ENCODE measurements around the gene PSEN1. TPM values are rescaled to one million over a fixed set of nuclear protein-coding genes. Genes with fewer than 3 reads are reported as not detected.

The PSEN1 gene
- total RNA-seq, 1 experiment from 2014 or later: 26.9 TPM

- POLR2A ChIA-PET: no interaction called here
Measured at GRCh38 chr14:73216030-73216429, 79.7 kb downstream of the PSEN1 start.

More at GRCh38 chr14:73216030-73216429, 79.7 kb downstream of the PSEN1 start:
- Histone ChIP-seq H3K9ac (ENCODE audit: low read length) (no peak overlapping the region), H3K4me2 (ENCODE audit: low read length) (no peak overlapping the region), H3K9me3 (ENCODE audit: control insufficient read depth in 1 of 2, insufficient read depth in 1 of 2, low read depth in 1 of 2, low read length in 2 of 2) (no peaks in the 10 kb centered on the region), H3K9me2 (ENCODE audit: insufficient read depth) (no peaks in the 10 kb centered on the region), H3K27ac (ENCODE audit: low read depth, low read length) (no peak overlapping the region), H4K20me1 (ENCODE audit: insufficient read depth) (no peaks in the 10 kb centered on the region), H3K4me1 (ENCODE audit: control insufficient read depth in 1 of 2, insufficient read depth in 2 of 2, low read length in 2 of 2) (no peaks in the 10 kb centered on the region), H2AFZ (ENCODE audit: low read depth, low read length, poor library complexity, severe bottlenecking) (no peak overlapping the region), H3K27me3 (ENCODE audit: insufficient read depth, low read length) (no peaks in the 10 kb centered on the region), H3K36me3 (ENCODE audit: control insufficient read depth in 1 of 2, insufficient read depth in 2 of 2, low read length in 2 of 2) (peaks cover 8 to 22% of the 10 kb centered on the region in 2 experiments), H3K79me2 (ENCODE audit: insufficient read depth, low read length) (no peaks in the 10 kb centered on the region), H3K4me3 (replicated peaks in 1 of 2; ENCODE audit: low read depth in 1 of 2, low read length in 2 of 2) (no peak overlapping the region)
- TF ChIP-seq ZBTB33 (IDR thresholded peaks at IDR 0.05; ENCODE audit: extremely low read depth, insufficient replicate concordance, low read length) (no peak), ZNF274 (IDR thresholded peaks at IDR 0.05; ENCODE audit: low read depth, low read length) (no peak), ATF3 (IDR thresholded peaks at IDR 0.05) (no peak), EZH2 (IDR thresholded peaks at IDR 0.05) (no peak), EGR1 (IDR thresholded peaks at IDR 0.05; ENCODE audit: low read depth) (no peak), EZH2phosphoT487 (IDR thresholded peaks at IDR 0.05; ENCODE audit: borderline replicate concordance) (no peak), CTCF (IDR thresholded peaks at IDR 0.05 in 2 of 3, conservative IDR thresholded peaks at IDR 0.05 in 1 of 3; ENCODE audit: borderline replicate concordance in 1 of 3, insufficient read depth in 1 of 3, low read depth in 2 of 3, low read length in 2 of 3) (no peak), TCF7L2 (IDR thresholded peaks at IDR 0.05; ENCODE audit: borderline replicate concordance, extremely low read depth, insufficient read depth, insufficient read length) (no peak), FOSL1 (IDR thresholded peaks at IDR 0.05; ENCODE audit: low read depth) (no peak), ELF1 (IDR thresholded peaks at IDR 0.05; ENCODE audit: borderline replicate concordance, low read depth) (no peak), MAX (IDR thresholded peaks at IDR 0.05) (no peak), ZFX (IDR thresholded peaks at IDR 0.05) (no peak), SIN3A (IDR thresholded peaks at IDR 0.05; ENCODE audit: low read depth) (no peak), YY1 (IDR thresholded peaks at IDR 0.05; ENCODE audit: extremely low read depth, insufficient replicate concordance, low read depth, low read length) (no peak), SRF (IDR thresholded peaks at IDR 0.05; ENCODE audit: low read depth) (no peak), POLR2A (IDR thresholded peaks at IDR 0.05; ENCODE audit: borderline replicate concordance, extremely low read depth, insufficient read depth, insufficient read length) (no peak), POLR2AphosphoS5 (IDR thresholded peaks at IDR 0.05; ENCODE audit: low read depth, low read length) (no peak), JUND (IDR thresholded peaks at IDR 0.05) (no peak), RAD21 (IDR thresholded peaks at IDR 0.05; ENCODE audit: low read depth) (no peak), CEBPB (IDR thresholded peaks at IDR 0.05; ENCODE audit: low read depth) (no peak)
- BruUV-seq (replicated peaks): no TSS peak
- intact Hi-C loops (cut with micrococcal nuclease): no loop called here
- DNase-seq (ENCODE audit: low read depth, low spot score) (no peak), ATAC-seq (no peak)
- ChIA-PET RAD21 (ENCODE audit: low non-redundant PET in 1 of 2, low total read pairs in 2 of 2, uncharacterized antibody in 2 of 2, unreplicated experiment in 2 of 2) (interaction anchor here in 1 of 2 experiments (0.6 kb wide), 1 partner anchor 81 kb away, joined by 3 read pairs; no protein-coding TSS in a partner anchor), CTCF (no interaction called here)

Data from HCT116 (cell line).